Measurements from ENCODE around the gene TACC2. TPM values are rescaled to one million over a fixed set of nuclear protein-coding genes. Genes with fewer than 3 reads are reported as not detected.
A peak's percentile ranks its signal among the peaks of the same experiment; 100 is the strongest.

Gene TACC2
- total RNA-seq, result 10 to 100 TPM; 14.0 to 63.3 (median 31.9) TPM

- WGBS, 10 experiments, result 36 to 100% (median 87%) methylated on average over 1 to 11 of the region's 15 CpGs
- in situ Hi-C loops (cut with MboI; ENCODE audit: low pct_unique_long_range_greater_than_20kb in 2 of 9, low sequenced_read_pairs in 9 of 9, unreplicated experiment in 9 of 9), result no loop called here
- Histone ChIP-seq H3K4me1 (replicated peaks in 1 of 2) (no peaks in the 10 kb centered on the region), H3K27ac (no peak within 1 kb of the TSS), H3K4me3 (no peak within 1 kb of the TSS)
- no peak for ATAC-seq (replicated peaks in 6 of 8)
Measured at GRCh38 chr10:121988361-121989324, at the start of gene TACC2. Gene TACC2, plus strand, starts transcription at chr10:121989163. Its CDS starts 32,819 bp downstream, at chr10:122021982.

- H3K27ac ChIP-seq, result no peak overlapping the region
- no peaks in the 10 kb centered on the region for H3K4me1 ChIP-seq (replicated peaks in 1 of 2)
- ATAC-seq (replicated peaks in 6 of 8), result no peak
- in situ Hi-C loops (cut with MboI; ENCODE audit: low pct_unique_long_range_greater_than_20kb in 2 of 9, low sequenced_read_pairs in 9 of 9, unreplicated experiment in 9 of 9), result no loop called here
- 30 to 95% (median 84%) methylated on average over 1 to 3 of the region's 3 CpGs; no CpG with 5 or more reads in 2 of the 10 experiments for WGBS, 10 experiments
- H3K4me3 ChIP-seq, result no peak overlapping the region
Measured at GRCh38 chr10:121941532-121941931, 47.4 kb upstream of the TACC2 start.

GRCh38 chr10:121942749-121943416, 46.1 kb upstream of the TACC2 start:
- in situ Hi-C loops (cut with MboI; ENCODE audit: low pct_unique_long_range_greater_than_20kb in 2 of 9, low sequenced_read_pairs in 9 of 9, unreplicated experiment in 9 of 9), result no loop called here
- WGBS, 10 experiments, result 57 to 100% (median 71%) methylated on average over 1 to 2 of the region's 2 CpGs; no CpG with 5 or more reads in 1 of the 10 experiments

GRCh38 chr10:121947343-121948330, 41.3 kb upstream of the TACC2 start:
- Histone ChIP-seq H3K4me1 (replicated peaks in 1 of 2) (peaks cover 6 to 9% of the 10 kb centered on the region in 2 donors), H3K27ac (no peak overlapping the region), H3K4me3 (no peak overlapping the region)
- peak in 5 of 8 experiments; percentile 38 to 57 (median 52) for ATAC-seq (replicated peaks in 6 of 8)
- in situ Hi-C loops (cut with MboI; ENCODE audit: low pct_unique_long_range_greater_than_20kb in 2 of 9, low sequenced_read_pairs in 9 of 9, unreplicated experiment in 9 of 9), result no loop called here
- WGBS, 10 experiments, result 29 to 100% (median 81%) methylated on average over 1 to 7 of the region's 7 CpGs

More at GRCh38 chr10:121942749-121943416, 46.1 kb upstream of the TACC2 start:
- no peak overlapping the region for H3K27ac ChIP-seq
- no peaks in the 10 kb centered on the region for H3K4me1 ChIP-seq (replicated peaks in 1 of 2)
- peak in 4 of 8 experiments; percentile 43 to 78 (median 73) for ATAC-seq (replicated peaks in 6 of 8)
- no peak overlapping the region for H3K4me3 ChIP-seq

GRCh38 chr10:121949049-121949448, 39.9 kb upstream of the TACC2 start:
- in situ Hi-C loops (cut with MboI; ENCODE audit: low pct_unique_long_range_greater_than_20kb in 2 of 9, low sequenced_read_pairs in 9 of 9, unreplicated experiment in 9 of 9), result no loop called here
- peak in 1 of 8 experiments; percentile 65 for ATAC-seq (replicated peaks in 6 of 8)
- 10 to 95% (median 62%) methylated on average over 1 to 2 of the region's 2 CpGs; no CpG with 5 or more reads in 2 of the 10 experiments for WGBS, 10 experiments
- Histone ChIP-seq H3K4me1 (replicated peaks in 1 of 2) (peaks cover 6 to 9% of the 10 kb centered on the region in 2 donors), H3K27ac (no peak overlapping the region), H3K4me3 (no peak overlapping the region)

GRCh38 chr10:121949451-121949850, 39.5 kb upstream of the TACC2 start:
- Histone ChIP-seq H3K4me1 (replicated peaks in 1 of 2) (peaks cover 6 to 9% of the 10 kb centered on the region in 2 donors), H3K4me3 (no peak overlapping the region), H3K27ac (no peak overlapping the region)
- 14 to 93% (median 43%) methylated on average over 1 to 3 of the region's 3 CpGs; no CpG with 5 or more reads in 5 of the 10 experiments for WGBS, 10 experiments
- in situ Hi-C loops (cut with MboI; ENCODE audit: low pct_unique_long_range_greater_than_20kb in 2 of 9, low sequenced_read_pairs in 9 of 9, unreplicated experiment in 9 of 9), result no loop called here
- peak in 5 of 8 experiments; percentile 21 to 65 (median 48) for ATAC-seq (replicated peaks in 6 of 8)

GRCh38 chr10:121952226-121952625, 36.7 kb upstream of the TACC2 start:
- H3K27ac ChIP-seq, result no peak overlapping the region
- no peak overlapping the region for H3K4me3 ChIP-seq
- in situ Hi-C loops (cut with MboI; ENCODE audit: low pct_unique_long_range_greater_than_20kb in 2 of 9, low sequenced_read_pairs in 9 of 9, unreplicated experiment in 9 of 9), result no loop called here
- peak in 1 of 8 experiments; percentile 55 for ATAC-seq (replicated peaks in 6 of 8)
- 43 to 96% (median 92%) methylated on average over 2 to 4 of the region's 5 CpGs; no CpG with 5 or more reads in 3 of the 10 experiments for WGBS, 10 experiments
- H3K4me1 ChIP-seq (replicated peaks in 1 of 2), result peaks cover 6 to 9% of the 10 kb centered on the region in 2 donors

- H3K27ac ChIP-seq, result no peak overlapping the region
- in situ Hi-C loops (cut with MboI; ENCODE audit: low pct_unique_long_range_greater_than_20kb in 2 of 9, low sequenced_read_pairs in 9 of 9, unreplicated experiment in 9 of 9), result no loop called here
- no peak overlapping the region for H3K4me3 ChIP-seq
- no peaks in the 10 kb centered on the region for H3K4me1 ChIP-seq (replicated peaks in 1 of 2)
- no peak for ATAC-seq (replicated peaks in 6 of 8)
- WGBS, 10 experiments, result 60 to 100% (median 84%) methylated on average over 2 to 6 of the region's 7 CpGs
Measured at GRCh38 chr10:121956111-121957061, 32.6 kb upstream of the TACC2 start.

- in situ Hi-C loops (cut with MboI; ENCODE audit: low pct_unique_long_range_greater_than_20kb in 2 of 9, low sequenced_read_pairs in 9 of 9, unreplicated experiment in 9 of 9), result no loop called here
- ATAC-seq (replicated peaks in 6 of 8), result peak in 3 of 8 experiments; percentile 67 to 99 (median 72)
- WGBS, 10 experiments, result 33 to 100% (median 75%) methylated on average over 1 to 3 of the region's 3 CpGs; no CpG with 5 or more reads in 1 of the 10 experiments
Measured at GRCh38 chr10:121959671-121960070, 29.3 kb upstream of the TACC2 start.

GRCh38 chr10:121961456-121961855, 27.5 kb upstream of the TACC2 start:
- Histone ChIP-seq H3K27ac (no peak overlapping the region), H3K4me1 (replicated peaks in 1 of 2) (peaks cover 0 to 2% of the 10 kb centered on the region in 2 donors), H3K4me3 (no peak overlapping the region)
- in situ Hi-C loops (cut with MboI; ENCODE audit: low pct_unique_long_range_greater_than_20kb in 2 of 9, low sequenced_read_pairs in 9 of 9, unreplicated experiment in 9 of 9), result no loop called here
- 64 to 100% (median 90%) methylated on average over 1 to 2 of the region's 2 CpGs; no CpG with 5 or more reads in 1 of the 10 experiments for WGBS, 10 experiments
- no peak for ATAC-seq (replicated peaks in 6 of 8)

More at GRCh38 chr10:121959671-121960070, 29.3 kb upstream of the TACC2 start:
- Histone ChIP-seq H3K4me3 (no peak overlapping the region), H3K4me1 (replicated peaks in 1 of 2) (peaks cover 0 to 2% of the 10 kb centered on the region in 2 donors), H3K27ac (no peak overlapping the region)

GRCh38 chr10:121965996-121966395, 23.0 kb upstream of the TACC2 start:
- no peak for ATAC-seq (replicated peaks in 6 of 8)
- H3K4me1 ChIP-seq (replicated peaks in 1 of 2), result peaks cover 0 to 2% of the 10 kb centered on the region in 2 donors
- in situ Hi-C loops (cut with MboI; ENCODE audit: low pct_unique_long_range_greater_than_20kb in 2 of 9, low sequenced_read_pairs in 9 of 9, unreplicated experiment in 9 of 9), result no loop called here
- no peak overlapping the region for H3K27ac ChIP-seq
- H3K4me3 ChIP-seq, result no peak overlapping the region
- WGBS, 10 experiments, result 51 to 100% (median 93%) methylated on average over 2 to 3 of the region's 3 CpGs; no CpG with 5 or more reads in 1 of the 10 experiments
